K562 (cell line): ENCODE results near the gene COX7A2. TPM values are rescaled to one million over a fixed set of nuclear protein-coding genes. Genes with fewer than 3 reads are reported as not detected.

Source experiments
- ESRRA ChIP-seq: fragments of 450-650 bp; IDR thresholded peaks from 2 replicates; pipeline ENCODE4 v1.6.1; 2014; ENCODE audit warnings: low read depth, mild to moderate bottlenecking, moderate library complexity, borderline replicate concordance
- FIP1L1 ChIP-seq: fragments of 200-400 bp; formaldehyde crosslinking; IDR thresholded peaks from 2 replicates; pipeline ENCODE4 v1.6.1; 2018; ENCODE audit warnings: mild to moderate bottlenecking, low read depth, low read length; ENCODE audit not compliant: poor library complexity, severe bottlenecking
- FOXJ2 ChIP-seq: fragments of 200-800 bp; sonication (Bioruptor generic); IDR thresholded peaks from 2 replicates; pipeline ENCODE4 v1.6.1; 2016; ENCODE audit warnings: missing genetic modification characterization, missing compliant biosample characterization
- HNRNPK ChIP-seq: fragments of 200-400 bp; formaldehyde crosslinking; IDR thresholded peaks from one replicate; pipeline ENCODE4 v1.6.1; 2018; ENCODE audit warnings: mild to moderate bottlenecking, low read depth, low read length; ENCODE audit not compliant: poor library complexity, severe bottlenecking
- IRF2 ChIP-seq: sonication (generic); formaldehyde crosslinking; IDR thresholded peaks from 2 replicates; pipeline ENCODE4 v1.8.1; 2022; ENCODE audit warnings: mild to moderate bottlenecking, missing genetic modification reagents
- RCOR1 ChIP-seq, 2 experiments: IDR thresholded peaks; 2 replicates each; pipeline ENCODE4 v1.6.1; 2012; ENCODE audit warnings: low read depth in 2 of 2, low read length in 2 of 2, borderline replicate concordance in 1 of 2, improper control_type of control experiment in 1 of 2
- RHOXF2B ChIP-seq: fragments of 250-450 bp; sonication (Bioruptor Pico); conservative IDR thresholded peaks from 2 replicates; pipeline ENCODE4 v1.5.1; 2021
- SMARCC2 ChIP-seq: fragments of 450-650 bp; IDR thresholded peaks from 2 replicates; pipeline ENCODE4 v1.6.1; 2017; ENCODE audit warnings: antibody characterized with exemption, moderate library complexity, mild to moderate bottlenecking, low read depth
- TAF1 ChIP-seq: IDR thresholded peaks from 2 replicates; pipeline ENCODE4 v1.6.1; 2011; ENCODE audit warnings: mild to moderate bottlenecking, low read length, moderate library complexity; ENCODE audit not compliant: insufficient read depth, control insufficient read depth, severe bottlenecking; ENCODE audit errors: extremely low read depth
- U2AF2 ChIP-seq: fragments of 200-400 bp; formaldehyde crosslinking; optimal IDR thresholded peaks from 2 replicates; pipeline ENCODE3; 2017; ENCODE audit warnings: low read depth, mild to moderate bottlenecking, low read length
- ZBTB9 ChIP-seq: fragments of 450-650 bp; formaldehyde crosslinking; IDR thresholded peaks from 2 replicates; pipeline ENCODE4 v1.4.0; 2020; ENCODE audit warnings: mild to moderate bottlenecking, moderate library complexity
- ZNF717 ChIP-seq: fragments of 250-450 bp; sonication (Bioruptor Pico); IDR thresholded peaks from 2 replicates; pipeline ENCODE4 v1.5.0; 2021
- polyA plus RNA-seq, 8 experiments: library from polyadenylated mRNA; depleted of rRNA in 4 of 8; stranded (reverse) in 5 of 8; unstranded in 3 of 8; fragments of >200 nt; fragmentation: Nextera tagmentation in 2 of 8; fragmentation: Illumina TruSeq in 1 of 8; extraction: Ambion mirVana in 2 of 8; extraction: Trizol in 1 of 8; gene quantifications; 2 replicates each; pipeline versions ENCODE4 v1.2.1 to v1.2.3, GENCODE V29; 2011 to 2014; ENCODE audit warnings: inconsistent platforms in 1 of 8, missing spikeins in 1 of 8
- total RNA-seq, 7 experiments: library from RNA; depleted of rRNA in 6 of 7; stranded (reverse); fragments of >200 nt in 6 of 7; fragmentation: Illumina TruSeq in 2 of 7; extraction: Trizol in 2 of 7; gene quantifications; 2 replicates each; pipeline versions ENCODE4 v1.2.1 to v1.2.3, GENCODE V29; 2011 to 2021; ENCODE audit warnings: low replicate concordance in 1 of 7
- TF ChIP-seq, protein P1 (sequence below): fragments of 450-650 bp; IDR thresholded peaks from 2 replicates; pipeline ENCODE4 v1.6.1; 2016; ENCODE audit warnings: low read depth
- TF ChIP-seq, protein P2 (sequence below): fragments of 150-350 bp; IDR thresholded peaks from 2 replicates; pipeline ENCODE4 v1.6.1; 2014; ENCODE audit warnings: low read depth, mild to moderate bottlenecking, low read length, borderline replicate concordance

Gene COX7A2
- total and polyA plus RNA-seq, 9 of the 15 experiments (the other 6 are each of a cell fraction or from before 2014, with no cell fraction given) = 234 to 2,216 (median 585) TPM

DNA sequence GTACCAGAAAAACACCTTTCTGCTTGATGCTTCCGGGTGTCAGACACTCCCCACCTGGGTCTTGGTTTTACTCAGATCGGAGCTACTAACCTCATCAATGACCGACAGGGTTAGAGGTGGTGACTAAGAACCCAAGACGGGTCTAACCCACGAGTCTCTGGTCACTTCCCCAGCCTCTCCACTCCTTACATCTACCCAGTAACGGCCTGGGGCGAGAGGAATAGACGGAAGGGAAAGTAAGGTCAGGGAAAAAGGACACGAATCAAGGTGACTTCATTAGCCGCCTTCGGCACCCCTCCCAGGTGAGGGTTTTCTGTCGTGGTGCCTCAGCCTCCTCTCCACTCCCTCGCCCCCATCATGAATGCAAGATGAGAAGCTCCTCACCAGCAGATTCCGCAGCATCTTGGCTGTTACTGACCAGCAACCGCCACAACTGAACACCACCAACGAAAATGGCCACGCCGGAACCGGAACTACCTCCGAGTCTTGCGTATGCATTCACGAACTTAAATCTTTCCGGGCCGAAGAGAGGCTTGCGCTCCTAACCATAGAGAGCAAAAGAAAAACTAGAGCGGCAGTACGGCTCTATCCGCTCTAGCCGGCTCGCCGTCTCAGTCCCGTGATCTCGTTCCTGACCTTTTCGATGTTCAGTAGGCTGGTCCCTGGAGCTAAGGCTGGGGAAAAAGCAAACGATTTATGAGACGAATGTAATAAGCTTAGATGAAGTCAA, at the start of gene COX7A2 (continued):
- TF ChIP-seq U2AF2 (no peak), IRF2 (no peak), FOXJ2 (no peak), FIP1L1 (no peak), ESRRA (peak; percentile 92), RCOR1 (IDR thresholded peaks at IDR 0.05; ENCODE audit: borderline replicate concordance in 1 of 2, low read depth in 2 of 2, low read length in 2 of 2) (peak in 1 of 2 experiments; percentile 71; a peak in 1 of 4 replicates), ZBTB9 (peak; percentile 47; the same call in 1 of the 2 replicates), ZNF717 (no peak), SMARCC2 (no peak), RHOXF2B (CRISPR knock-in tag) (no peak), TAF1 (peak; percentile 94), HNRNPK (no peak)
- TF ChIP-seq, protein P1, sequence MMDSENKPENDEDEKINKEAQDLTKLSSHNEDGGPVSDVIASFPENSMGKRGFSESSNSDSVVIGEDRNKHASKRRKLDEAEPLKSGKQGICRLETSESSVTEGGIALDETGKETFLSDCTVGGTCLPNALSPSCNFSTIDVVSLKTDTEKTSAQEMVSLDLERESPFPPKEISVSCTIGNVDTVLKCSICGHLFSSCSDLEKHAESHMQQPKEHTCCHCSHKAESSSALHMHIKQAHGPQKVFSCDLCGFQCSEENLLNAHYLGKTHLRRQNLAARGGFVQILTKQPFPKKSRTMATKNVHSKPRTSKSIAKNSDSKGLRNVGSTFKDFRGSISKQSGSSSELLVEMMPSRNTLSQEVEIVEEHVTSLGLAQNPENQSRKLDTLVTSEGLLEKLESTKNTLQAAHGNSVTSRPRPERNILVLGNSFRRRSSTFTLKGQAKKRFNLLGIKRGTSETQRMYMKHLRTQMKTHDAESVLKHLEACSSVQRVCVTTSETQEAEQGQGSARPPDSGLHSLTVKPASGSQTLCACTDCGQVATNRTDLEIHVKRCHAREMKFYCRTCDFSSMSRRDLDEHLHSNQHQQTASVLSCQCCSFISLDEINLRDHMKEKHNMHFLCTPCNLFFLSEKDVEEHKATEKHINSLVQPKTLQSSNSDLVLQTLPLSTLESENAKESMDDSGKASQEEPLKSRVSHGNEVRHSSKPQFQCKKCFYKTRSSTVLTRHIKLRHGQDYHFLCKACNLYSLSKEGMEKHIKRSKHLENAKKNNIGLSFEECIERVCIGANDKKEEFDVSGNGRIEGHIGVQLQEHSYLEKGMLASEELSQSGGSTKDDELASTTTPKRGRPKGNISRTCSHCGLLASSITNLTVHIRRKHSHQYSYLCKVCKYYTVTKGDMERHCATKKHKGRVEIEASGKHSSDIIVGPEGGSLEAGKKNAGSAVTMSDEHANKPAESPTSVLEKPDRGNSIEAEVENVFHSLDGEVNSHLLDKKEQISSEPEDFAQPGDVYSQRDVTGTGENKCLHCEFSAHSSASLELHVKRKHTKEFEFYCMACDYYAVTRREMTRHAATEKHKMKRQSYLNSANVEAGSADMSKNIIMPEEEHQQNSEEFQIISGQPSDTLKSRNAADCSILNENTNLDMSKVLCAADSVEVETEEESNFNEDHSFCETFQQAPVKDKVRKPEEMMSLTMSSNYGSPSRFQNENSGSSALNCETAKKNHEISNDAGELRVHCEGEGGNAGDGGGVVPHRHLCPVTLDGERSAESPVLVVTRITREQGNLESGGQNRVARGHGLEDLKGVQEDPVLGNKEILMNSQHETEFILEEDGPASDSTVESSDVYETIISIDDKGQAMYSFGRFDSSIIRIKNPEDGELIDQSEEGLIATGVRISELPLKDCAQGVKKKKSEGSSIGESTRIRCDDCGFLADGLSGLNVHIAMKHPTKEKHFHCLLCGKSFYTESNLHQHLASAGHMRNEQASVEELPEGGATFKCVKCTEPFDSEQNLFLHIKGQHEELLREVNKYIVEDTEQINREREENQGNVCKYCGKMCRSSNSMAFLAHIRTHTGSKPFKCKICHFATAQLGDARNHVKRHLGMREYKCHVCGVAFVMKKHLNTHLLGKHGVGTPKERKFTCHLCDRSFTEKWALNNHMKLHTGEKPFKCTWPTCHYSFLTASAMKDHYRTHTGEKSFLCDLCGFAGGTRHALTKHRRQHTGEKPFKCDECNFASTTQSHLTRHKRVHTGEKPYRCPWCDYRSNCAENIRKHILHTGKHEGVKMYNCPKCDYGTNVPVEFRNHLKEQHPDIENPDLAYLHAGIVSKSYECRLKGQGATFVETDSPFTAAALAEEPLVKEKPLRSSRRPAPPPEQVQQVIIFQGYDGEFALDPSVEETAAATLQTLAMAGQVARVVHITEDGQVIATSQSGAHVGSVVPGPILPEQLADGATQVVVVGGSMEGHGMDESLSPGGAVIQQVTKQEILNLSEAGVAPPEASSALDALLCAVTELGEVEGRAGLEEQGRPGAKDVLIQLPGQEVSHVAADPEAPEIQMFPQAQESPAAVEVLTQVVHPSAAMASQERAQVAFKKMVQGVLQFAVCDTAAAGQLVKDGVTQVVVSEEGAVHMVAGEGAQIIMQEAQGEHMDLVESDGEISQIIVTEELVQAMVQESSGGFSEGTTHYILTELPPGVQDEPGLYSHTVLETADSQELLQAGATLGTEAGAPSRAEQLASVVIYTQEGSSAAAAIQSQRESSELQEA = no peak
- TF ChIP-seq, protein P2, sequence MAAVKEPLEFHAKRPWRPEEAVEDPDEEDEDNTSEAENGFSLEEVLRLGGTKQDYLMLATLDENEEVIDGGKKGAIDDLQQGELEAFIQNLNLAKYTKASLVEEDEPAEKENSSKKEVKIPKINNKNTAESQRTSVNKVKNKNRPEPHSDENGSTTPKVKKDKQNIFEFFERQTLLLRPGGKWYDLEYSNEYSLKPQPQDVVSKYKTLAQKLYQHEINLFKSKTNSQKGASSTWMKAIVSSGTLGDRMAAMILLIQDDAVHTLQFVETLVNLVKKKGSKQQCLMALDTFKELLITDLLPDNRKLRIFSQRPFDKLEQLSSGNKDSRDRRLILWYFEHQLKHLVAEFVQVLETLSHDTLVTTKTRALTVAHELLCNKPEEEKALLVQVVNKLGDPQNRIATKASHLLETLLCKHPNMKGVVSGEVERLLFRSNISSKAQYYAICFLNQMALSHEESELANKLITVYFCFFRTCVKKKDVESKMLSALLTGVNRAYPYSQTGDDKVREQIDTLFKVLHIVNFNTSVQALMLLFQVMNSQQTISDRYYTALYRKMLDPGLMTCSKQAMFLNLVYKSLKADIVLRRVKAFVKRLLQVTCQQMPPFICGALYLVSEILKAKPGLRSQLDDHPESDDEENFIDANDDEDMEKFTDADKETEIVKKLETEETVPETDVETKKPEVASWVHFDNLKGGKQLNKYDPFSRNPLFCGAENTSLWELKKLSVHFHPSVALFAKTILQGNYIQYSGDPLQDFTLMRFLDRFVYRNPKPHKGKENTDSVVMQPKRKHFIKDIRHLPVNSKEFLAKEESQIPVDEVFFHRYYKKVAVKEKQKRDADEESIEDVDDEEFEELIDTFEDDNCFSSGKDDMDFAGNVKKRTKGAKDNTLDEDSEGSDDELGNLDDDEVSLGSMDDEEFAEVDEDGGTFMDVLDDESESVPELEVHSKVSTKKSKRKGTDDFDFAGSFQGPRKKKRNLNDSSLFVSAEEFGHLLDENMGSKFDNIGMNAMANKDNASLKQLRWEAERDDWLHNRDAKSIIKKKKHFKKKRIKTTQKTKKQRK = no peak
